GM21528 (cell line): ENCODE results near the gene IMPA2.
A peak's percentile ranks its signal among the peaks of the same experiment; 100 is the strongest.
"Not testable (repeated sequence)": the region's sequence is repeated elsewhere in the genome, so short reads cannot be mapped to it uniquely, and the experiment has no call there.

ENCODE experiments used
- ATAC-seq: cut with Tn5 transposase; IDR thresholded peaks from one replicate; pipeline ENCODE4 v1.9.1; 2021; ENCODE audit warnings: mild to moderate bottlenecking, moderate library complexity; ENCODE audit not compliant: unreplicated experiment, low FRiP score

IMPA2 gene

DNA sequence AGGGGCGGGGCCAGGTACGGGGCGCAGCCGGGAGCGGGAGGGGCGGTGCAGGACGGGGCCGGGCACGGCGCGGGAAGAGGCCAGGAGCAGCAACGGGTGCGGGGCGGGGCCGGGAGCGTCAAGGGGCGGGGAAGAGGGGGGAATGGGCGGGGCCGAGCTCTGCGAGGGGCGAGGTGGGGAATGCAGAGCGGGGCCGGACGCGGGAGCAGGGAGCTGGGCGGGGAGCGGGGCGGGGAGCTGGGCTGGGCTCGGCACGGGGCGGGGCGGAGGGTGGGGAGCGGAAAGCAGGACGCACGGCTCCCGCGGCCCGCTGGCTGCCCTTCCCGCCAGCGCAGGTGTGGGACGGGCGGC lies at the start of gene IMPA2:
TSS of gene IMPA2 (plus strand) at position 316 of the 351 bp plus-strand sequence. CDS start 163 bp downstream, outside the sequence.
- peak; percentile 43 for ATAC-seq

GRCh38 chr18:11932393-11932792 lies 48.9 kb upstream of the IMPA2 start:
- no peak for ATAC-seq

- peak; percentile 75 for ATAC-seq
Observed at GRCh38 chr18:11937874-11938478, 43.3 kb upstream of the IMPA2 start.

- no peak for ATAC-seq
Observed at GRCh38 chr18:11940956-11941355, 40.4 kb upstream of the IMPA2 start.

DNA sequence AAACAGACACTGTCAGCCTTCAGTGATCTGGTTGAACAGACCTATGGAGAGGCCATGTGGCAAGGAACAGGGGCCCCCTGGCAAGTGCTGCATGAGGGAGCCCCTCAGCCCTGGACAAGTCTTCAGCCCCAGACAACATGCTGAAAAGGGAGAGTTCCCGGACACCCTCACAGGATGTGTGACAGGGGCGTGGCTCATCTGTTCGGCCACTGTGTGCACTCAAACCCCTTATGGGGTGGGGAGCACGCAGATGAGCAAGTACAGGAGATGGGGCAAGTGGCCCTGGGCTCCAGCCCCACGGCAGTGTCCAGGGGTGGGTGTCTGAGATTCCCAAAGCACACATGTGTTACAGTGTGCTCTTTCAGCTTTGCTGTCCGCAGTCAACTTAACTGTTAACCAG lies 37.8 kb upstream of the IMPA2 start:
- no peak for ATAC-seq

DNA sequence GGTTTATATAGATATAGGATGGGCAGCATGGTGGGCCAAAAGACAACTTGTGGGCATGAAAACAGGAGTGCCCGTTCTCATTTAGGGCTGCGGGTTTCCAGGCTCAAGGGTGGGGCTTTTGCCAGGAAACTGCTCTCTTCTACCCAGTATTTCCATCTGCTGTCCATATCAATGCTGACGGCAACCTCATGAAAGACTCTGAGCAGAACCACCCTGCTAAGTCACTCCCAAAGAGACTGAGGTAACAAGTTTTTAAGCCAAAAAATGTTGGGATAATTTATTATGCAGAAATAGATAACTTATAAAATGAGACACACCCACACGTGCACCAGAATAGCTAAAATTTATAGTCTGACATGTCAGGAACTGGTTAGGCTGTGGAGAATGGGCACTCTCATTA lies 37.1 kb upstream of the IMPA2 start:
- no peak for ATAC-seq

- ATAC-seq: no peak
Observed at GRCh38 chr18:11944786-11945185, 36.5 kb upstream of the IMPA2 start.

DNA sequence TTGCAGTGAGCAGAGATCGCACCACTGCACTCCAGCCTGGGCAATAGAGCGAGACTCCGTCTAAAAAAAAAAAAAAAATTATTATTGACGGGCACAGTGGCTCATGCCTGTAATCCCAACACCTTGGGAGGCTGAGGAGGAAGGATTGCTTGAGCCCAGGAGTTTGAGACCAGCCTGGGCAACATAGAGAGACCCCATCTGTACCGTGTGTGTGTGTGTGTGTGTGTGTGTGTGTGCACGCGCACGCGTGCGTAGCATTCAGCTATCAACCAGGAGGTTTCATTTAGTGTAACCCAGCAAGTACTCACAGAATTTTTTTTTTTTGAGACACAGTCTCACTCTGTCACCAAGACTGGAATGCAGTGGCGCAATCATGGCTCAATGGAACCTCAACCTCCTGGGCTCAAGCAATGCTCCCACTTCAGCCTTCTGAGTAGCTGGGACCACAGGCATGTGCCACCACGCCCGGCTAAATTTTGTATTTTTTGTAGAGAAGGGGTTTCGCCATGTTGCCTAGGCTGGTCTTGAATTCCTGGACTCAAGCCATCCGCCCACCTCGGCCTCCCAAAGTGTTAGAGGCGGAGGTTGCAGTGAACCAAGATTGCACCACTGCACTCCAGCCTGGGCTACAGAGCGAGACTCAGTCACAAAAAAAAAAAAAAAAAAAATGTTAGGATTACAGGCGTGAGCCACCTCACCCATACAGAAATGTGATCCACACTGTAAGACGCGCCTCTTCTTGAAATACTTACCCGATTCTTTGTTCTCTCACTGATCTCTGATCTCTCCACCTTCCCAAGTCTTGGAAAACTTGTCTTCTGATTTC lies 35.3 kb upstream of the IMPA2 start:
- not testable (repeated sequence) for ATAC-seq

DNA sequence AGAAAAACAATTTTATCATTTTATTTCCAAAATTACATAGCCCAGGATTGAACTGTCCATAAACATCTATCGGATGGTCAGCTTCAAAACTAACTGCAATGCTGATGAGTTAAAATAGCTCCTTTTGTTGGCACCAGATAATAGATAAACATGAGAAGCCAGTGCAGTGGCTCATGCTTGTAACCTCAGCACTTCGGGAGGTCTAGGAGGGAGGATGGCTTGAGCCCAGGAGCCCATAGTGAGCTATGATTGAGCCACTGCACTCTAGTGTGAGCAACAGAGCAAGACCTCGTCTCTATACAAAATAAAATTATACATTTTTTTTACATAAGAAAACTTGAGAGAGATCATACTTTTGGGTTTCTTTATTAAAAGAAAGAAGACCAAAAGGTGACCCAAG lies 34.6 kb upstream of the IMPA2 start:
- ATAC-seq: peak; percentile 10

DNA sequence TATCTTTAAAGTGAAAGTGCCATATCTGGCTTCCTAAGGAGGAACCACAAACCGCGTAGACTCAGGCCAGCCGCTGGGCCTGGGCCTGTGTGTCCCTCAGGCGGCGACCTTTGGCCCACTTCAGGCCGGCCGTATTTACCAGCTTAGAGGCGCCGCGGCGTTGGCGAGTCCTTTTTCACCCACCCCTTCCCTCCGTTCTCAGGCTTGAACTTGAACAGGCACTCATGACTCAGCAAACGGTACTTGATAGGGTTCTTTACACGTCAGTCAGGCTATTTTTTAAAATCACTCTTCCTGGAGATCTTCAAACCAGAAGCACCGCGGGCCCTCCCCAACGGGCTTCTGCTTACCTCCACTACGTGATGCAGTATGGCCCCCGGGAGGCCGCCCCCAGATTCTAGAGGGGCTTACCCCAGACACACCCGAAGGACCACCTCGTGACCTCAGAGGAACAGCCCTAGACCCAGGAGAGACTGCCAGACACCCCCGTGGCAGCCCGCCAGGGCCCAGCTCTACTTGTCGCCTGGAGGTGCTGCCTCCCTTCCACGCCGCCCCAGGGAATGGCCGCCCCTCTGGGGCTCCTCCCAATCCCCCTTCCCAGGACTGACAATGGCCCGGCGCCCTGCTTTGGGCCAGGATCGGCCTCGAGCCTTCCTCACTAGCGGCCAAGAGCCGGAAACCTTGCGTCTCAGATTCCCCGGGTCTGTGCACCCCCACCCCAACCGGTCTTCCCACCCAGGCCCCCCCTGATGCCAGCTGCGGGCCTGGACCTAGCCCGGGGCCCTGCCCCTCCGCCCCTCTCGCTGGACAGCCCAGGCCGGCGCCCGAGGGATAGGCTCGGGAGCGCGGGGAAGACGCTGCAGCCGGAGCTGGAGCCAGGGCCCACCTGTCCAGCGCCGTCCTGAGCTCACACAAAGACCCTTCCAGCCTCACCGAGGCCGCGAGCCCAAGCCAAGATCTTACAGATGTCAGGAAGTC lies 33.8 kb upstream of the IMPA2 start:
- peak; percentile 89 for ATAC-seq

GRCh38 chr18:11948852-11949523 lies 32.3 kb upstream of the IMPA2 start:
- ATAC-seq: no peak

GRCh38 chr18:11950824-11951223 lies 30.5 kb upstream of the IMPA2 start:
- ATAC-seq: no peak

GRCh38 chr18:11951390-11951851 lies 29.9 kb upstream of the IMPA2 start:
- ATAC-seq: no peak

DNA sequence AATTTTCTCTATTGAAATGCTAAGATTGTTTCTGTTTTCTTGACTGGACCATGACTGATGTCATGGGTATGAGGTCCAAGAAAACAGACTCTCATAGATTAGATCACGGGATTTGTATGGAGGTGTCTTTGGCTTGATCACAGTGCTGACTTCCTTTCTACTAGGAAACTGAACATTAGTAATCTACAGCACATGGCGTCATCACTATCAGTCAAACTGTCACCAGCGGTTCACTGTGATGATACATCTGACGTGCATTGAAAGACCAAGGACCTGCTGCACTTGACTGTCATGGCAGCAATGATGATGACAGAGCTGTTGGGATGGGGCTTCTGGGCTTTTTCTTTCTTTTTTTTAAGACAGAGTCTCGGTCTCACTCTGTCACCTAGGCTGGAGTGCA lies 28.2 kb upstream of the IMPA2 start:
- ATAC-seq: no peak

- no peak for ATAC-seq
Observed at GRCh38 chr18:11955239-11956029, 25.9 kb upstream of the IMPA2 start.

- no peak for ATAC-seq
Observed at GRCh38 chr18:11956371-11957308, 24.7 kb upstream of the IMPA2 start.

- ATAC-seq: no peak
Observed at GRCh38 chr18:11957636-11958035, 23.7 kb upstream of the IMPA2 start.

GRCh38 chr18:11959651-11960050 lies 21.7 kb upstream of the IMPA2 start:
- not testable (repeated sequence) for ATAC-seq
